DMS114 treated with DMSO at 0.1 percent for 48 hours (cell line): Measurements from ENCODE around the gene CCDC120.

Source experiments
- DNase-seq: peaks from one replicate; lab custom pipeline; 2025; ENCODE audit not compliant: unreplicated experiment; lab: John Stamatoyannopoulos, UW

The CCDC120 gene

GRCh38 chrX:49058794-49059193 lies at the start of gene CCDC120:
Gene CCDC120 (plus strand): TSS chrX:49058999. CDS start chrX:49062042, 3,043 bp downstream.
- DNase-seq = no peak

- no peak for DNase-seq
Observed at GRCh38 chrX:49019050-49019449, 39.7 kb upstream of the CCDC120 start.

GRCh38 chrX:49019599-49020249 lies 39.1 kb upstream of the CCDC120 start:
- no peak for DNase-seq

GRCh38 chrX:49029876-49030275 lies 28.9 kb upstream of the CCDC120 start:
- DNase-seq = no peak

- DNase-seq = no peak
Observed at GRCh38 chrX:49030283-49030682, 28.5 kb upstream of the CCDC120 start.

GRCh38 chrX:49037883-49038475 lies 20.8 kb upstream of the CCDC120 start:
- DNase-seq = no peak

- no peak for DNase-seq
Observed at GRCh38 chrX:49039598-49040375, 19.0 kb upstream of the CCDC120 start.

- no peak for DNase-seq
Observed at GRCh38 chrX:49040376-49040955, 18.3 kb upstream of the CCDC120 start.

GRCh38 chrX:49041744-49042580 lies 16.8 kb upstream of the CCDC120 start:
- no peak for DNase-seq

GRCh38 chrX:49042581-49043219 lies 16.1 kb upstream of the CCDC120 start:
- no peak for DNase-seq

- peak; percentile 96 for DNase-seq
Observed at GRCh38 chrX:49043220-49043986, 15.4 kb upstream of the CCDC120 start, which contains the start of gene TFE3. Gene TFE3 (minus strand): TSS chrX:49043357. CDS start chrX:49043226, 131 bp downstream.

- DNase-seq = no peak
Observed at GRCh38 chrX:49043987-49044281, 14.9 kb upstream of the CCDC120 start.

- DNase-seq = peak; percentile 26
Observed at GRCh38 chrX:49053223-49054072, 5.4 kb upstream of the CCDC120 start.

- no peak for DNase-seq
Observed at GRCh38 chrX:49054073-49054762, 4.6 kb upstream of the CCDC120 start.

GRCh38 chrX:49059201-49059600 lies 402 bp downstream of the CCDC120 start:
- DNase-seq = no peak

GRCh38 chrX:49059681-49060085 lies 884 bp downstream of the CCDC120 start:
- DNase-seq = no peak

GRCh38 chrX:49060914-49061313 lies 2.1 kb downstream of the CCDC120 start:
- DNase-seq = no peak

- DNase-seq = no peak
Observed at GRCh38 chrX:49061490-49061889, 2.7 kb downstream of the CCDC120 start.
